Epithelial cell of esophagus (primary cell): ENCODE data around the gene DVL1.

Experiments used
- DNase-seq: peaks from one replicate; pipeline ENCODE4 v3.0.0; 2010; ENCODE audit warnings: low read depth
- H3K4me3 ChIP-seq: 2 replicates; pipeline ENCODE4 v1.5.1; 2011; ENCODE audit warnings: mild to moderate bottlenecking, low read length, control low read depth
- CTCF ChIP-seq: IDR thresholded peaks from 2 replicates; pipeline ENCODE4 v1.5.1; 2011; ENCODE audit warnings: low read depth, mild to moderate bottlenecking, low read length, control low read depth, inconsistent platforms; ENCODE audit not compliant: insufficient read depth; ENCODE audit errors: missing control alignments

The DVL1 gene

GRCh38 chr1:1312450-1313314, 36.5 kb downstream of the DVL1 start:
- TF ChIP-seq CTCF = no peak
- no peak overlapping the region for H3K4me3 ChIP-seq
- no peak for DNase-seq

- no peak overlapping the region for H3K4me3 ChIP-seq
- no peak for TF ChIP-seq CTCF
- no peak for DNase-seq
Measured at GRCh38 chr1:1311107-1312104, 37.8 kb downstream of the DVL1 start.

- no peak for TF ChIP-seq CTCF
- peak; percentile 57 for DNase-seq
- no peak overlapping the region for H3K4me3 ChIP-seq
Measured at GRCh38 chr1:1310476-1311053, 38.7 kb downstream of the DVL1 start.

GRCh38 chr1:1310109-1310385, 39.2 kb downstream of the DVL1 start:
- DNase-seq = no peak
- TF ChIP-seq CTCF = no peak
- peak overlapping the region; percentile 56 for H3K4me3 ChIP-seq

GRCh38 chr1:1309251-1310108, 39.7 kb downstream of the DVL1 start:
- H3K4me3 ChIP-seq = peak overlapping the region; percentile 56
- no peak for TF ChIP-seq CTCF
- DNase-seq = no peak

GRCh38 chr1:1308756-1309250, 40.4 kb downstream of the DVL1 start:
- no peak for DNase-seq
- peak overlapping the region; percentile 56 for H3K4me3 ChIP-seq
- no peak for TF ChIP-seq CTCF
